Measurements from ENCODE around the gene NTHL1.
A peak's percentile ranks its signal among the peaks of the same experiment; 100 is the strongest.
"Not testable (repeated sequence)": the region's sequence is repeated elsewhere in the genome, so short reads cannot be mapped to it uniquely, and the experiment has no call there.

The NTHL1 gene

DNA sequence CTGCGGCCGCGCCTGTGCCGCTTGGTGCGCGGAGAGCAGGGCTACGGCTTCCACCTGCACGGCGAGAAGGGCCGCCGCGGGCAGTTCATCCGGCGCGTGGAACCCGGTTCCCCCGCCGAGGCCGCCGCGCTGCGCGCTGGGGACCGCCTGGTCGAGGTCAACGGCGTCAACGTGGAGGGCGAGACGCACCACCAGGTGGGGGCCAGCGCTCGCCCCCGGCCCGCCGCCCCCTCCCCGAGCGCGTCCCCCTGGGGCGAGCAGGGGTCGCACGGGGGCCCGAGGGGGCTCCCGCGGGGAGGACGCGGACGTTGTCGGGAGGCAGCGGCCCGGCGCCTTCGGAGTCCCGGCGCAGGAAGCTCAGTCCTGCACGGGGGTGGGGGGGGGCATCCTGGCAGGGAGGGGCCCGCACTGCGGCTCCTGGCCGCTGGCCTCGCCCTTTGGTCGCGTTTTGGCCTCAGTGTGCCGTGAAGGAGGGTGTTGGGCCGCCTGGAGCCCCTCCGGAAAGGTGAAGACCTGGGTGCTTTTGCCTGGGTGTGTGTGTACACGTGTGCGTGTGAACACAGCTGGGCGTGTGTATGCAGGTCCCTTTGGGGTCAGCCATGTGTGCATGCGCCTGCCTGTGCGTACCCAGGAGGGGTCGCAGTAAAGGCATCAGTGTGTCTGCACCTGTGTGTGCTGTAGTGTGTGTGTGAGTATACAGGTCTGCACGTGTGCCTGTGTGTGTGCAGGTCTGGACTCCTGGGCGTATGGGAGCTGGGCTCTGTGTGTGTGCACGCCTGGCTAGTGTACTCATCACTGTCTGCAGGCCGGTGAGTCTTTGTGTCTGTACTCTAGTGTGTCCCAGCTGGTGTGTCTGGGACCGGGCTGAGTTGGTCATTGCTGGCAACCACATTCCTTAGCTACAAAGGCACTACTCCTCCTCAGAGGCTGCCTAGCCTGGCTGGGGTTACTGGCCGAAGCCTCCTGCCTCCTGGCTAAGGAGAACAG is 20.3 kb downstream of the NTHL1 start:
- DNase-seq: peak in 1 of 2 experiments; percentile 10

DNA sequence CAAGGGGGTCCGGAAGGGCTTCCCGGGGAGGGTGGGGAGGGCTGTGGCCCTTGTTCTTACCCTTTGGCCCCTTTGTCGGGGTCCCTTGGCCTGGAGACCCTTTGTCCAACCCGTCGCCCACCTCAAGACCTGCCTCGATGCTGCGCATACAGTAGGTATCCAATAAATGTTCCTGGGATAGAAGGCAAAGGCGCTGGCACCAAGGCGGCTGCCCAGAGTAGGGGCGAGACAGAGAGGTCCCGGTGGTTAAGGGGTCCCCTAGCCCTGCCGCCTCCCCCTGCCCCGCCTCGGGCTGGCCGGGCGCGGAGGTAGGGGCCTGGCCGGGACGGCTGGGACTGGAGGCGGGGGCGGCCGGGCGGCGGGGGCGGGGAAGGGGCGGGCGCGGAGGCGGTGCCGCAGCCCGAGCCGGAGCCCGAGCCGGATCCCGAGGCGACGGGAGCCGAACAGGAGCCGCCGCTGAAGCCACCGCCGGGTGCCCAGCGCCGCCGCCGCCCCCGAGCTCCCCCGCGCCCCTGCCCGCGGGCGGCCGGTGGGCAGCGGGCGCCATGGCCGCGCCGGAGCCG is 21.1 kb downstream of the NTHL1 start, which contains the start of gene NHERF2:
NHERF2 (plus strand) TSS at position 442 of the 563 bp plus-strand sequence; CDS start at position 546, 104 bp downstream.
- DNase-seq: no peak

DNA sequence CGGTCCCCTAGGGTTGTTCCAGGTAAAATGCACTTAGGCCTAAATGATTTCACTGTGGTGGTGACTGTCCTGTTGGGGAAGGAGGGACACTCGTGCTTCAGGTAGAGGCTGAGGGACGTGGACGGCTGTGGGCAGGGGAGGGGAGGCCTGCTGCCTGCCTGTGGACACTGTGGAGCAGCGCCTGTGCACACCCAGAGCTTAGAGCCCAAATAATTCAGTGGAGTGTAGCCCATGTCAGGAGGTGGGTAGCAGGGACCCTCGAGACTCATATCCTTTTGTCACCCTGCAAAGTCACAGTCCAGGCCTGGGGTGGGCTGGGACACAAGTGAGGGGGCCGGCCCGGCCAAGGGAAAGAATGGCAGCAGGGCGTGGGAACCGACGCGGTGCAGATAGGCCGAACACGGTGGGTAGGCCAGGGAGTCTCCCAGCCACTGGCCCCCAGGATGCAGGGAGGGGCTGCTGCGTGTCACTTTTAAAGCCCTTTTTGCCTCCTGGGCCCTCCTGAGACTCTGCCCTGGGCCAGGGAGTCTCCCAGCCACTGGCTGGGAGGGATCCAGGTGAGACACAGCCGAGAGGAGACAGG is 21.7 kb downstream of the NTHL1 start:
- DNase-seq: no peak

DNA sequence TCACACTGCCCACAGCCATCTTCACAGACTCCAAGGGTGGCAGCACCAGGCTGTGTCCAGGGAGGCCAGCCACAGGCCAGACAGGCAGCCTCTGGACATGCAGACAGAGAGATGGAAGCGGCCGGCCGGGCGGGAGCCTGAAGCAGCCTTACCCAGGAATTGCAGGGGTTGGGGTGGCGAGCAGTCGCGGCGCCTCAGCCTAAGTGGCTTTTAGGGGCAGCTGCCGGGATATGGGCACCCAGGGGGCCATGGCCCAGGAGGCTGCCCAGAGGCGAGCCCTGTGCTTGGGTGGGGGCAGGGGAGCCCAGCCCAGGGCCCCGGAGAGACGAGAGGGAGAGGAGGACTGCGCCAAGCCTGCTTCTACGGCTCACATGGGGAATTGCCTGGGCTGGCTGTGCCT is 22.4 kb downstream of the NTHL1 start:
- DNase-seq: no peak

DNA sequence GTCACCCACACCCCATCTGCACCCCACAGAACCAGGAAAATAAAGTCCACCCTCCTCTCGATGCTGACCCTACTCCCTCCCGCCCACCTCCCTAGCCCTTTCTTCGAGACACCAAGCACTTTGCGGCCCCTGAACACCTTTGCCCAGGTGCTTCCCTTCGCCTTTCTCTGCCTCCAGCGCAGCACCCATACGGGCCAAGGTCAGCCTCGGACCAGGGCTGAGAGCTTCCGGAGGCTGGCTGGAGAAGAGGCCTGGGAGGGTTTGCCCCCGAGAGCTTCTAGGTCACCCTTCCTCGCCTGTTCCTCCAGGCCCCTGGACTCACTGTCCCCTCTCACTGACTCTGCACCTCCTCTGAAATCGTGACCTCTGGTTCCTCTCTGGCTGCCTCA is 23.6 kb downstream of the NTHL1 start:
- DNase-seq: no peak

DNA sequence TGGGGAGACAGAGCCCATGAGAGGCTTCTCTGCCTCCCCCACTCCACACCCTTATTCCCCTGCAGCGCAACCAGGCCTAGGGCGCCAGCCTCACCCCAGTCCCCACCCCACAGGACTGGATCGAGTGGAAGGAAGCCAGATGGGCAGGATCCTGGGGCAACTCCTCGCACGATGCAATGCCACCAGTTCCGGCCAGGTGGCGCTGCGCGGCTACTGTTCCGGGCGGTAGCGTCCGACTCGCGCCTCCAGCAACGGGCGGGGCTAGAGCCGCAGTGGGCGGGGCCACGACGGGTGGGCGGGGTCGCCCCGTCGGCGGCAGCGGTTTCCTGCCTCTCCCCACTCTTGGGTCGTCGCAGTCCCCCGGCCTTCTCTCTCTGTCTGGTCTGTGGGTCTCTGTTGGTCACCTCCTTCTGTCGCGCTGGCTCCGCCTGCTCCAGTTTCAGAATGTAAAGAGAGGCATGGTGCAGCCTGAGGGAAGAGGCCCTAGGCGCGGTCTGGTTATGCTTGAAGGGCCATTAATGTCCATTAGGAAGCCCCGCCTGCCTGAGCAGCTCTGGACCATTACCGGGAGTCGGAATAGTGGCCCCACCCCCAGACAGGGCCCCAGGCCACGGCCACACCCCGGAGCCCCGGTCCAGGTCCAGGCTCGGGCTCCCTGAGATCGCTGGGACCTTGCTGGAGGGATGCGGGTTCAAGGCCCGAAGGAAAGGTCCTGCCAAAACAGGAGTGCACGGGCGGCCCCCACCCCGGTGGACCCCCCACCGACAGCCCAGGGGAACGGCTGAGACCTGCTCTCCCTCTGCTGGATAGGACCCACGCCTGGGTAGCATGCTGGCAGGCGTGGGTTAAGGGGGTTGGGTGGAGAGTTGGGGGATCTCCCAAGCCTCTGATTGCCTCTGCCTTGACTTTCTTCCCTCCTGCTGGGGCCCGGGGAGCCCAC is 24.3 kb downstream of the NTHL1 start:
- peak; percentile 92 to 93 for DNase-seq

DNA sequence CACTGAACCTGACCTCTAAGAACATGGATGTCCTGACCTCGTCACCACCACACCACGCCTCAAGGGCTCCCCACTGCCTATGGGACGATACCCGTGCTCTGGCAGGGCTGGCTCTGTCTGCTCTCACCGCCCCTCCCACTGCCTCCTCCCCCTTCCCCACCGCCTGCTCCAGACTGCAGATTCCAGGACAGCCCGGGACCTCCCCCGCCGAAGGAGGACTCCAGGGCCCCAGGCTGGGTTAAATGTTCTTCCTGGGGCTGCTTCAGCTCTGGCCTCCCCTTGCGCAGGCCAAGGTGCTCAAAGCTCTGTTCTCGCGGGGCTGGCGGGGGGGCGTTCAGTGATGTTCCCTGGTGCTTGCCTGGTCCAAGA is 24.9 kb downstream of the NTHL1 start:
- no peak for DNase-seq

DNA sequence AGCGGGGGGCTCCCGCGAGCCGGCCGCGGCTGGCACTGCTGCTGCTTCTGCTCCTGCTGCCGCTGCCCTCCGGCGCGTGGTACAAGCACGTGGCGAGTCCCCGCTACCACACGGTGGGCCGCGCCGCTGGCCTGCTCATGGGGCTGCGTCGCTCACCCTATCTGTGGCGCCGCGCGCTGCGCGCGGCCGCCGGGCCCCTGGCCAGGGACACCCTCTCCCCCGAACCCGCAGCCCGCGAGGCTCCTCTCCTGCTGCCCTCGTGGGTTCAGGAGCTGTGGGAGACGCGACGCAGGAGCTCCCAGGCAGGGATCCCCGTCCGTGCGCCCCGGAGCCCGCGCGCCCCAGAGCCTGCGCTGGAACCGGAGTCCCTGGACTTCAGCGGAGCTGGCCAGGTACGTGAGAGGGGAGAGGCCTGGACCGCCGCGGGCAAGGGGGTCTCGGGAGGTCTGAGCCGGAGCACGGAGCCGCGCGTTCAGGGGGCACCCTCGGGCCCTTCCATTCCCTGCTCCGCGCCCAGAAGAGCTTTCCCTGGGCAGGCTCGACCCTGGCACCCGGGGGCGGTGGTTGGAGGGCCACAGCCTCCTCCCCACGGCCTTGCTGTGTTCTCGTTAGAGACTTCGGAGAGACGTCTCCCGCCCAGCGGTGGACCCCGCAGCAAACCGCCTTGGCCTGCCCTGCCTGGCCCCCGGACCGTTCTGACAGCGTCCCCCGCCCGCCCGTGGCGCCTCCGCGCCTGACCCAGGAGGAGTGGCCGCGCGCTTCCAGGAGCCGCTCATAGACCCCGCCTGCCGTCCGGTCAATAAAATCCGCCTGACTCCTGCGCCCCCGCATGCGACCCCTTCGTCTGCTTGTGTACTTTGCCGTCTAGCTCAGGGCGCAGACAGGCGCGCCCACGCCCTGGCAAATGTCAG is 27.5 kb downstream of the NTHL1 start:
- no peak for DNase-seq

DNA sequence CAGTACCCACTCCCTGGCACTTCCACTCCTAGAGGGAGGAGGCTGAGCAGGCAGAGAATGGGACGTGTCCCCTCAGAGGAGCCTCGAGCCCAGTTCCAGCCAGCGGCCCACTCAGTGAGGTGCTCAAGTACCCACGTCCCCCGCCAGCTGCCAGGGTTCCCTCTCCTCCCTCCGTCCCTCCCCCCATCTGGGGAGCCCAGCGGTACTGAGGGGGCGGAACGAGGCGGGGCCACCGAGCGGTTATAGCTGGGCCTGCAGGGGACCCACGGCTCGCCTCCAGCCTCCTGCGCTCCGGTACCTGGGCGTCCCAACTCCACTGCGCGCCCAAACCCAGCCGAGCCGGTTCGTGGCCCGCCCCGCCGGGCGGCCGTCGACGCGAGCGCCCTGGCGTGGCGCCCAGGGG is 28.1 kb downstream of the NTHL1 start, which contains the start of gene NPW:
NPW (plus strand) TSS at position 268 of the 403 bp plus-strand sequence.
- DNase-seq: no peak

DNA sequence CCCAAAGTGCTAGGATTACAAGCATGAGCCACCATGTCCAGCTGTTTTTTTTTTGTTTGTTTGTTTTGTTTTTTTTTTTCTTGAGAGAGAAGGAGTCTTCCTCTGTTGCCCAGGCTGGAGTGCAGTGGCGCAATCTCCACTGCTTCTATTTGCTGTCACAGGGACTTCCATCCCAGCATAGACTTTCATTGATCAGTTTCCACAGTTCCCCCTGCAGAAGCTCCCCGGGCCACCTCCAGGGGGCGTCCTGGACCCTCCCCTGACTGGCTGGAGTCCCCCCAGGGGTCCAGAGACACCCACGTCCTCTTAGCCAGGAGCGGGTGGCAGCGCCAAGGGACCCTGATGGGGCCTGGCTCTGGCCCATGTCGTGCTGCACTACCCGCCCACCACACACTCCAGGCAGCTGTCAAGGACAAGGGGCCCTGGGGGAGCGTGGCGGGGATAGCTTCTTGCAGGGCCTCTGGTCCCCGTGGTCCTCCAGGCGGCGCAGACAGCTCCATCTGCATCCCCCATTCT is 31.2 kb downstream of the NTHL1 start:
- no peak for DNase-seq

DNA sequence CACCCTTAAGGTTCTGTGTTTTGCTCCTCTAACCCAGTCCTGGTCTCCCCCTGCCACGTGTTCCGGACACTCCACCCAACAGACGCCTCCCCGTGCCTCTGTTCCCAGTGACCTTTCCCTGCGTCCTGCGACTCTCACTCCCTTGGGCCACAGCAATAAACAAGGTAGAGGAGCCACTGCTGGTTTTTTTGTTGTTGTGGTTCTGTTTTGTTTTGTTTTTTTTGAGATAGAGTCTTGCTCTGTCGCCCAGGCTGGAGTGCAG is 31.8 kb downstream of the NTHL1 start:
- DNase-seq: no peak

DNA sequence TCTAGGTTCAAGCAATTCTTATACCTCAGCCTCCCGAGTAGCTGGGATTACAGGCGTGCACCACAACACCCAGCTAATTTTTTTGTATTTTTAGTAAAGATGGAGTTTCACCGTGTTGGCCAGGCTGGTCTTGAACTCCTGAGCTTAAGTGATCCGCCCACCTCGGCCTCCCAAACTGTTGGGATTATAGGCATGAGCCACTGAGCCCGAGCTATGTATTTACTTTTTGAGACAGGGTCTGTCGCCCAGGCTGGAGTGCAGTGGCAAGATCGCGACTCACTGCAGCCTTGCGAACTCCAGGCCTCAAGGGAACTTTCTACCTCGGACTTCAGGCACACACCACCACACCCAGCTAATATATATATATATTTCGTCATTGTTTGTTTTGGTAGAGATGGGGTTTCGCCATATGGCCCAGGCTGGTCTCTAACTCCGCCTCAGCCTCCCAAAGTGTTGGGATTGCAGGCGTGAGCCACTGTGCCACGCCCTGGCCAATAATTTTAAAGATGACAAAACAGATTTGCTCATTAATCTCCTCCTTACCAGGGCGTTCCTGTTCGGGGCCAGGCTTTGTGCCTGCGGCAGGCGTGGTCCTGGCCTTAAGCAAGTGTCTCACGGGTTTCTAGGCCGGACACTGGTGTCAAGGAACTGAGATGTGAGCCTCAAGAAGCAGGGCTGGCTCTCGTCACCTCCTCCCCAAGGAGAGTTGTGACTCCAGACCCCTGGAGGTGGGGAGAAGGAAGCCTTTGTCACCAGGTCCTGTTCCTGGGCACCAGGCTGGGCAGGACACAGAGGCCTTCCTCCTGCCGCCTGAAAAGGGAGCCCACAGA is 32.3 kb downstream of the NTHL1 start:
- no peak for DNase-seq

DNA sequence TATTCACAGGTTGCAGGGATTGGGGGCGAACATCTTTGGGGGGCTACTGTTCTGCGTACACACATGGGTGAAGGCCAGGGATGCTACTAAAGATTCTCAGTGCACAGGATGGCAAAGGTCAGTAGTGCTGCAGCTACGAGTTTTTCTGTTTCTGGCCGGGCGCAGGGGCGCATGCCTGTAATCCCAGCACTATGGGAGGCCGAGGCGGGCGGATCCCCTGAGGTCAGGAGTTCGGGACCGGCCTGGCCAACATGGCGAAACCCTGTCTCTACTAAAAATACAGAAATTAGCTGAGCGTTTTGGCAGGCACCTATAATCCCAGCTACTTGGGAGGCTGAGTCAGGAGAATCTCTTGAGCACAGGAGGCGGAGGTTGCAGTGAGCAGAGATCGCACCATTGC is 34.1 kb downstream of the NTHL1 start:
- no peak for DNase-seq

DNA sequence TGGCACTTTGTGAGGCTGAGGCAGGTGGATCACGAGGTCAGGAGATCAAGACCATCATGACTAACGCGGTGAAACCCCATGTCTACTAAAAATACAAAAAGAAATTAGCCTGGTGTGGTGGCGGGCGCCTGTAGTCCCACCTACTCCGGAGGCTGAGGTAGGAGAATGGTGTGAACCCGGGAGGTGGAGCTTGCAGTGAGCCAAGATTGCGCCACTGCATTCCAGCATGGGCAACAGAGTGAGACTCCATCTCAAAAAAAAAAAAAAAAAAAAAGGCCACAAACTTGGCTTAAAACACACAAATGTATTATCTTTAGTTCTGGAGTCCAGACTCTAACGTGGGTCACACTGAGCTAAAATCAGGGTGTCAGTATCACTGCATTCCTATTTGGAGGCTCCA is 35.9 kb downstream of the NTHL1 start:
- DNase-seq: not testable (repeated sequence)

DNA sequence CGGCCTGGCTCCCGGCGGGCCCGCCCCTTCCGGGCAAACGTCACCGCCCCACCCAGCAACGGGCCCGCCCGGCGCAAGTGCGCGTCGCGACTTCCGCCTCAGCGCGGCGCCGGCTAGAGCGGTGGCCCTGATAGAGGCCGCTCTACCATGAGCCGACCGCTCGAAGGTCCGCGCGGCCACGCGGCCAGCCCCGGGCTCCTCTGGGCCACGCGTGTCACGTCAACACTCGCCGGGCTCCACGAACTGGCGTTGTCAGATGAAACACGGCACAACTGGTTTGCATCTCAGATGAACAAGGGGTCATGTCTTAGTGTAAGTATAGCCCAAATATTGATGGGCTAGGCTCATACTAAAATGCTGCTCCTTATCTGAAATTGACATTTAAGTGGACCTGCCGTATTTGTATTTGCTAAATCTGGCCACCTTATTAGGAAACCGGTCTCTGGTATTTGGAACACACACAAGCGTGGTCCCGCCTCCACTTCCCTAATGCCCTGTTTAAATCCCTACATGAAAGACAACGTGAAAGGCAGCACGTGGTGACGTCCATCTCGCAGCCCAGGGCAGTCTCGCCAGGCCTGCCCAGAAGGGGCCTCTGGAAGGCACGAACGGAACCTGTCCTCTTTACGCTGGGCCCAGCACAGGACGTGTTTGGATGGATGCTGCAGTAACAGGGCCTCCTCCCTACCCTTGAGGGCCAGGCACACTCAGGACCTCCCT is 37.7 kb downstream of the NTHL1 start, which contains the start of gene ZNF598:
ZNF598 (minus strand) TSS at position 31 of the 720 bp plus-strand sequence.
- DNase-seq: peak; percentile 58 to 69

DNA sequence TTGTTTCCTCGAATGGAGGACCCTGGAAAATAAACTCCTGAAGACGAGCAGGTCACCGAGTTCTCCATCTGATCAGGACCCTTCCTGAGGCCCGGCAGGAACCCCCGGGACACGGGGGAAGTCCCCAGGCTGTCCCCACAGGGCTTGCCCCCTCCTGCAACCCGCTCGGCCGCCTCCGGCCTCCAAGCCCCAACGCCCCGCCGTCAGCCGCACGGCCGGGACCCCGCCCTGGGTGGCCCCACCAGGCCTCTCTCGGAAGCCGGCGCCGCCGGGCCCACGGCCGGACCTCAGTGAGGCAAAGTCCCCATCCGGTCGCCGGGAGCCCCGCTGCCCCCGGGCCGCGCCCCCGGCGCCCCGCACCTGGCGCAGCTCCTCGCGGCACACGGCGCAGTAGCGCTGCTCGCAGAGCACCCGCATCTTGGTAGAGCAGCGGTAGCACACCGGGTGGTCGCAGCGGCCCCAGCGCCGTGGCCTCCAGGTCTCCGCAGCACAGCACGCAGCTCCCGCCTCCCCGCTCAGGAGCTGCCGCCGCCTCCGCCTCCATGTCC is 38.4 kb downstream of the NTHL1 start:
- no peak for DNase-seq

DNA sequence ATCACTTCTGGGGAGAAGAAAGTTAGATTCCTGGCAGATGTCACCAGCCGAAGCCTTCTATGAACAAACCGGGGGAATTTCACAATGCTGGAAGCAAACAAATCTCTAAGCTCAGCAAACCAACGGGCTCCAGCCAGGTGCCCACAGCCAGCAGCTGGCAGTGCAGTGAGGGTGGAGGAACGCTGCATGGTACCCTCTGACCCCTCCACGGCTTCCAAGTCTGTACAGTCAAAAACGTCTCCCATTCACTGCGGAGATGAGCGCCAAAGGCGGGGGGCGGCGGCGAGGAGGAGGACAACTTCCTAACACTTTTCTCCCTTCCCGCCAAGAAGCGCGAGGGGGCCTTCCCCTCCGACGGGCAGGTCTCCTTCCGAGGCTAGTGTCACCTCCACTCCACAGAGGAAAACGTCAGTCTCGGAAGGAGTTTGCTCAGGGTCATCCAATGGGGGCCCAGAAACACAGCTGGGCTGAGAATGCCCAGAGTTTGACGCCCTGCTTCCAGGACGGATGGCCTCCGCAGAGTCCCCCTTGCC is 38.9 kb downstream of the NTHL1 start:
- no peak for DNase-seq

DNA sequence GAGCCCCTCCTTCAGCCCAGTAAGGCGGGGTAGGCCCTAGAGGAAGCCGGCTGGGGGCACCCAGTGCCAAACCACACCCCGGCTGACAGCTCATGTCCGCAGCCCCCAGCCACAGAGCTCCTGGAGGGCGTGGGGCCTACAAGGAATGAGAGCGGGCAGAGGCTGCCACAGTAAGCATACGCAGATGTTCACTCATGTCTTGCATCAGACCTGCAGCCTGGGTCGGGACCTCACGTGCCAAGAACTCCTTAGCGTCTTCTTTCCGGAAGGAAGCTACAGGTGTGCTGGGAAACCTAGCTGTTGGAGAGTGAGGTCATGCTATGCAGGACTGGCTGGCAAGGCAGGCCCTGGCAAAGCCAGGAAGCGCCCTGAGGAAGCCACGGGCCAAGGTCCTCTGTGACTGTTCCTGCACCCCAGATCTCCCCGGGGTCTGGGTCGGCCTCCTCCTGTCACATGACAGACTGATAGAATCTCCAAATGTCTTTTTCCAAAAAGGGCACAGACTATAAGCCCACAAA is 39.6 kb downstream of the NTHL1 start:
- no peak for DNase-seq

Data from activated CD4-positive, alpha-beta T cell treated with anti-CD3 and anti-CD28 coated beads, Interleukin-2, amount 50 U/mL, for 4 hours (primary cell).